ENCODE measurements around the gene NT5E.

The NT5E gene

GRCh38 chr6:85436939-85437495 is 12.9 kb upstream of the NT5E start:
- Histone ChIP-seq H3K9ac (ENCODE audit: low read depth in 1 of 2, low read length in 2 of 2) (no peak overlapping the region), H3K4me3 (ENCODE audit: low read length in 2 of 2) (no peak overlapping the region), H3K9me3 (ENCODE audit: control insufficient read depth in 2 of 2, low read length in 2 of 2) (no peaks in the 10 kb centered on the region), H3K27me3 (ENCODE audit: control insufficient read depth in 2 of 2, insufficient read depth in 2 of 2, low read length in 2 of 2) (no peaks in the 10 kb centered on the region), H3K36me3 (ENCODE audit: control insufficient read depth in 2 of 2, insufficient read depth in 2 of 2, low read length in 2 of 2) (no peaks in the 10 kb centered on the region), H3K4me1 (ENCODE audit: control insufficient read depth in 2 of 2, insufficient read depth in 2 of 2, low read length in 2 of 2) (no peaks in the 10 kb centered on the region), H3K27ac (ENCODE audit: low read depth in 2 of 2, low read length in 2 of 2) (no peak overlapping the region)

- H3K9ac ChIP-seq (ENCODE audit: low read depth in 1 of 2, low read length in 2 of 2), result no peak overlapping the region
- no peaks in the 10 kb centered on the region for H3K9me3 ChIP-seq (ENCODE audit: control insufficient read depth in 2 of 2, low read length in 2 of 2)
- H3K27ac ChIP-seq (ENCODE audit: low read depth in 2 of 2, low read length in 2 of 2), result no peak overlapping the region
- no peaks in the 10 kb centered on the region for H3K27me3 ChIP-seq (ENCODE audit: control insufficient read depth in 2 of 2, insufficient read depth in 2 of 2, low read length in 2 of 2)
- H3K4me1 ChIP-seq (ENCODE audit: control insufficient read depth in 2 of 2, insufficient read depth in 2 of 2, low read length in 2 of 2), result no peaks in the 10 kb centered on the region
- H3K4me3 ChIP-seq (ENCODE audit: low read length in 2 of 2), result no peak overlapping the region
- no peaks in the 10 kb centered on the region for H3K36me3 ChIP-seq (ENCODE audit: control insufficient read depth in 2 of 2, insufficient read depth in 2 of 2, low read length in 2 of 2)
Observed at GRCh38 chr6:85443349-85444117, 6.3 kb upstream of the NT5E start.

- Histone ChIP-seq H3K36me3 (ENCODE audit: control insufficient read depth in 2 of 2, insufficient read depth in 2 of 2, low read length in 2 of 2) (no peaks in the 10 kb centered on the region), H3K9ac (ENCODE audit: low read depth in 1 of 2, low read length in 2 of 2) (peak overlapping the region; percentile 42 to 85), H3K27ac (ENCODE audit: low read depth in 2 of 2, low read length in 2 of 2) (peak overlapping the region; percentile 85 to 88), H3K4me3 (ENCODE audit: low read length in 2 of 2) (peak overlapping the region; percentile 81 to 83), H3K27me3 (ENCODE audit: control insufficient read depth in 2 of 2, insufficient read depth in 2 of 2, low read length in 2 of 2) (no peaks in the 10 kb centered on the region), H3K9me3 (ENCODE audit: control insufficient read depth in 2 of 2, low read length in 2 of 2) (no peaks in the 10 kb centered on the region), H3K4me1 (ENCODE audit: control insufficient read depth in 2 of 2, insufficient read depth in 2 of 2, low read length in 2 of 2) (peaks cover 20 to 21% of the 10 kb centered on the region in 2 donors)
Observed at GRCh38 chr6:85449388-85449817, 480 bp upstream of the NT5E start.

- Histone ChIP-seq H3K27ac (ENCODE audit: low read depth in 2 of 2, low read length in 2 of 2) (peak overlapping the region; percentile 13 to 88), H3K9ac (ENCODE audit: low read depth in 1 of 2, low read length in 2 of 2) (peak overlapping the region in 1 of 2 donors; percentile 42), H3K4me1 (ENCODE audit: control insufficient read depth in 2 of 2, insufficient read depth in 2 of 2, low read length in 2 of 2) (peaks cover 20 to 21% of the 10 kb centered on the region in 2 donors), H3K9me3 (ENCODE audit: control insufficient read depth in 2 of 2, low read length in 2 of 2) (no peaks in the 10 kb centered on the region), H3K36me3 (ENCODE audit: control insufficient read depth in 2 of 2, insufficient read depth in 2 of 2, low read length in 2 of 2) (no peaks in the 10 kb centered on the region), H3K27me3 (ENCODE audit: control insufficient read depth in 2 of 2, insufficient read depth in 2 of 2, low read length in 2 of 2) (no peaks in the 10 kb centered on the region), H3K4me3 (ENCODE audit: low read length in 2 of 2) (peak overlapping the region; percentile 37 to 81)
Observed at GRCh38 chr6:85451565-85452306, 1.9 kb downstream of the NT5E start.

GRCh38 chr6:85452441-85452881 is 2.6 kb downstream of the NT5E start:
- peaks cover 20 to 21% of the 10 kb centered on the region in 2 donors for H3K4me1 ChIP-seq (ENCODE audit: control insufficient read depth in 2 of 2, insufficient read depth in 2 of 2, low read length in 2 of 2)
- no peaks in the 10 kb centered on the region for H3K27me3 ChIP-seq (ENCODE audit: control insufficient read depth in 2 of 2, insufficient read depth in 2 of 2, low read length in 2 of 2)
- H3K36me3 ChIP-seq (ENCODE audit: control insufficient read depth in 2 of 2, insufficient read depth in 2 of 2, low read length in 2 of 2), result no peaks in the 10 kb centered on the region
- peak overlapping the region; percentile 10 to 88 for H3K27ac ChIP-seq (ENCODE audit: low read depth in 2 of 2, low read length in 2 of 2)
- H3K9me3 ChIP-seq (ENCODE audit: control insufficient read depth in 2 of 2, low read length in 2 of 2), result no peaks in the 10 kb centered on the region
- no peak overlapping the region for H3K9ac ChIP-seq (ENCODE audit: low read depth in 1 of 2, low read length in 2 of 2)
- peak overlapping the region; percentile 37 to 81 for H3K4me3 ChIP-seq (ENCODE audit: low read length in 2 of 2)

- peak overlapping the region in 1 of 2 donors; percentile 88 for H3K27ac ChIP-seq (ENCODE audit: low read depth in 2 of 2, low read length in 2 of 2)
- no peaks in the 10 kb centered on the region for H3K9me3 ChIP-seq (ENCODE audit: control insufficient read depth in 2 of 2, low read length in 2 of 2)
- H3K9ac ChIP-seq (ENCODE audit: low read depth in 1 of 2, low read length in 2 of 2), result no peak overlapping the region
- peak overlapping the region; percentile 33 to 37 for H3K4me3 ChIP-seq (ENCODE audit: low read length in 2 of 2)
- H3K4me1 ChIP-seq (ENCODE audit: control insufficient read depth in 2 of 2, insufficient read depth in 2 of 2, low read length in 2 of 2), result peaks cover 20 to 21% of the 10 kb centered on the region in 2 donors
- no peaks in the 10 kb centered on the region for H3K27me3 ChIP-seq (ENCODE audit: control insufficient read depth in 2 of 2, insufficient read depth in 2 of 2, low read length in 2 of 2)
- no peaks in the 10 kb centered on the region for H3K36me3 ChIP-seq (ENCODE audit: control insufficient read depth in 2 of 2, insufficient read depth in 2 of 2, low read length in 2 of 2)
Observed at GRCh38 chr6:85453052-85453451, 3.2 kb downstream of the NT5E start.

GRCh38 chr6:85453490-85453889 is 3.6 kb downstream of the NT5E start:
- H3K9ac ChIP-seq (ENCODE audit: low read depth in 1 of 2, low read length in 2 of 2), result no peak overlapping the region
- no peaks in the 10 kb centered on the region for H3K36me3 ChIP-seq (ENCODE audit: control insufficient read depth in 2 of 2, insufficient read depth in 2 of 2, low read length in 2 of 2)
- H3K27ac ChIP-seq (ENCODE audit: low read depth in 2 of 2, low read length in 2 of 2), result no peak overlapping the region
- no peaks in the 10 kb centered on the region for H3K27me3 ChIP-seq (ENCODE audit: control insufficient read depth in 2 of 2, insufficient read depth in 2 of 2, low read length in 2 of 2)
- H3K9me3 ChIP-seq (ENCODE audit: control insufficient read depth in 2 of 2, low read length in 2 of 2), result no peaks in the 10 kb centered on the region
- H3K4me1 ChIP-seq (ENCODE audit: control insufficient read depth in 2 of 2, insufficient read depth in 2 of 2, low read length in 2 of 2), result peaks cover 20 to 21% of the 10 kb centered on the region in 2 donors
- no peak overlapping the region for H3K4me3 ChIP-seq (ENCODE audit: low read length in 2 of 2)

GRCh38 chr6:85455471-85456026 is 5.7 kb downstream of the NT5E start:
- Histone ChIP-seq H3K27ac (ENCODE audit: low read depth in 2 of 2, low read length in 2 of 2) (no peak overlapping the region), H3K36me3 (ENCODE audit: control insufficient read depth in 2 of 2, insufficient read depth in 2 of 2, low read length in 2 of 2) (no peaks in the 10 kb centered on the region), H3K9ac (ENCODE audit: low read depth in 1 of 2, low read length in 2 of 2) (no peak overlapping the region), H3K9me3 (ENCODE audit: control insufficient read depth in 2 of 2, low read length in 2 of 2) (no peaks in the 10 kb centered on the region), H3K27me3 (ENCODE audit: control insufficient read depth in 2 of 2, insufficient read depth in 2 of 2, low read length in 2 of 2) (no peaks in the 10 kb centered on the region), H3K4me3 (ENCODE audit: low read length in 2 of 2) (no peak overlapping the region), H3K4me1 (ENCODE audit: control insufficient read depth in 2 of 2, insufficient read depth in 2 of 2, low read length in 2 of 2) (peaks cover 20 to 23% of the 10 kb centered on the region in 2 donors)

GRCh38 chr6:85456782-85457181 is 6.9 kb downstream of the NT5E start:
- H3K4me1 ChIP-seq (ENCODE audit: control insufficient read depth in 2 of 2, insufficient read depth in 2 of 2, low read length in 2 of 2), result peaks cover 18 to 23% of the 10 kb centered on the region in 2 donors
- no peaks in the 10 kb centered on the region for H3K36me3 ChIP-seq (ENCODE audit: control insufficient read depth in 2 of 2, insufficient read depth in 2 of 2, low read length in 2 of 2)
- H3K9ac ChIP-seq (ENCODE audit: low read depth in 1 of 2, low read length in 2 of 2), result no peak overlapping the region
- no peak overlapping the region for H3K27ac ChIP-seq (ENCODE audit: low read depth in 2 of 2, low read length in 2 of 2)
- H3K27me3 ChIP-seq (ENCODE audit: control insufficient read depth in 2 of 2, insufficient read depth in 2 of 2, low read length in 2 of 2), result no peaks in the 10 kb centered on the region
- H3K4me3 ChIP-seq (ENCODE audit: low read length in 2 of 2), result no peak overlapping the region
- no peaks in the 10 kb centered on the region for H3K9me3 ChIP-seq (ENCODE audit: control insufficient read depth in 2 of 2, low read length in 2 of 2)

- Histone ChIP-seq H3K27me3 (ENCODE audit: control insufficient read depth in 2 of 2, insufficient read depth in 2 of 2, low read length in 2 of 2) (no peaks in the 10 kb centered on the region), H3K9me3 (ENCODE audit: control insufficient read depth in 2 of 2, low read length in 2 of 2) (no peaks in the 10 kb centered on the region), H3K4me1 (ENCODE audit: control insufficient read depth in 2 of 2, insufficient read depth in 2 of 2, low read length in 2 of 2) (peaks cover 8 to 9% of the 10 kb centered on the region in 2 donors), H3K36me3 (ENCODE audit: control insufficient read depth in 2 of 2, insufficient read depth in 2 of 2, low read length in 2 of 2) (no peaks in the 10 kb centered on the region), H3K9ac (ENCODE audit: low read depth in 1 of 2, low read length in 2 of 2) (no peak overlapping the region), H3K27ac (ENCODE audit: low read depth in 2 of 2, low read length in 2 of 2) (no peak overlapping the region), H3K4me3 (ENCODE audit: low read length in 2 of 2) (no peak overlapping the region)
Observed at GRCh38 chr6:85458184-85458583, 8.3 kb downstream of the NT5E start.

All from mucosa of rectum (tissue), 2 donors.